HG03354 (cell line): ENCODE measurements around the gene MAP1LC3A.

ENCODE experiments used
- ATAC-seq: cut with Tn5 transposase; IDR thresholded peaks from one replicate; pipeline ENCODE4 v1.9.1; 2021; ENCODE audit warnings: mild to moderate bottlenecking; ENCODE audit not compliant: unreplicated experiment, poor library complexity, severe bottlenecking

The MAP1LC3A gene

DNA sequence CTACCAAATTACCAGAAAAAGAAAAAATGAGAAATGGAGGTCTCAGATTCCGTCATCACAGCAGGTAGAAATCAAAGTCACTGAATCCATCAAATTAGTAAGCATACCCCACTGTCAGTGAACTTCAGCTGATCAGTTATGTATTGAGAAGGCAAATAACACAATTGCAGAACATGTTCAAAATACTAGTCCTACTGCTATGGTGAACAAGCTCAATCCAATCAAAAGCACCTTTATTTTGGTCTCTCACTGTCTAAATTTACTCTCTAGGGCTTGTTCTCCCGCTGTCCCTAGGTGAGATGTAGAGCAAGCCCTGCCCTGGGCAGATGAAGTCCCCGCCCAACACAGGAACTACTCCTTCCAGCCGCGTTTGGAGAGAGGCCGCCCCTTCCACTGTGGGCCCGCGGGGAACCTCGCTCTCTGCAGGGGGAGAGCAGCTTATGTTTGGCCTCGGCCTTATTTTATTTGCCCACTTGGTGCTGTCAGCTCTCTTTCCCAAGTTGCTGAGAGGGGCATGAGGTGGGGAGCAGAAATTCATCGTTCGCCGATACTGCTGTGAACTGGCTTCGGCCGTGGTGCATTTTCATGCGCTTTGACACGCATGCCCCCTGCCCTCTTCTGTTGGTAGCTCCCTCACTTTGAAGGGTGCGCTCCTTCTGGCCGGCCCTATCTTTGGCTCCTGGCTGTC lies 14.3 kb upstream of the MAP1LC3A start:
- ATAC-seq = no peak

DNA sequence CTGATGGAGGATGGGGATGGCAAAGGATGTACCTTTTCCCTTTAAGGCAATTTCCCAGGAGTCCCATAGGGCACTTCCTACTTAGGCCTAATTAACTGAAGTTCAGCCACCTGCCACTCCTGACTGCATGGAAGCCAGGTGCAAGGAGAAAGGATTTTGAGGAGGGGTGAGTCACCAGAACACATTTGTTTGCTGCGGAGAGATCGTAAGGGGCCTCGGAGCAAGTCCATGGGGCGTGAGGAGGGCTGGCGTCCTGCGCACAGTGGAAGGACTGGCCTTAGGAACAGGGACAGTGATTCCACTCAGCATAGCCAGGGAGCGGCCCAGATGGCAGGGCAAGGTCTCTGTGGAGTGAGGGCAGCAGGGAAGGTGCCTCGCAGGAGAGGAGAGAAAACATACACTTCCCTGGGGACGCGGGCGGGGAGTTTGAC lies 11.8 kb upstream of the MAP1LC3A start:
- no peak for ATAC-seq

GRCh38 chr20:34547844-34548613 lies 10.5 kb upstream of the MAP1LC3A start:
- ATAC-seq = no peak

GRCh38 chr20:34549291-34549928 lies 9.1 kb upstream of the MAP1LC3A start:
- ATAC-seq = no peak

GRCh38 chr20:34549929-34550305 lies 8.6 kb upstream of the MAP1LC3A start:
- no peak for ATAC-seq

GRCh38 chr20:34552569-34552968 lies 5.9 kb upstream of the MAP1LC3A start:
- no peak for ATAC-seq

- no peak for ATAC-seq
Observed at GRCh38 chr20:34553366-34553867, 5.1 kb upstream of the MAP1LC3A start.

GRCh38 chr20:34557936-34558319 lies 590 bp upstream of the MAP1LC3A start:
- ATAC-seq = no peak

DNA sequence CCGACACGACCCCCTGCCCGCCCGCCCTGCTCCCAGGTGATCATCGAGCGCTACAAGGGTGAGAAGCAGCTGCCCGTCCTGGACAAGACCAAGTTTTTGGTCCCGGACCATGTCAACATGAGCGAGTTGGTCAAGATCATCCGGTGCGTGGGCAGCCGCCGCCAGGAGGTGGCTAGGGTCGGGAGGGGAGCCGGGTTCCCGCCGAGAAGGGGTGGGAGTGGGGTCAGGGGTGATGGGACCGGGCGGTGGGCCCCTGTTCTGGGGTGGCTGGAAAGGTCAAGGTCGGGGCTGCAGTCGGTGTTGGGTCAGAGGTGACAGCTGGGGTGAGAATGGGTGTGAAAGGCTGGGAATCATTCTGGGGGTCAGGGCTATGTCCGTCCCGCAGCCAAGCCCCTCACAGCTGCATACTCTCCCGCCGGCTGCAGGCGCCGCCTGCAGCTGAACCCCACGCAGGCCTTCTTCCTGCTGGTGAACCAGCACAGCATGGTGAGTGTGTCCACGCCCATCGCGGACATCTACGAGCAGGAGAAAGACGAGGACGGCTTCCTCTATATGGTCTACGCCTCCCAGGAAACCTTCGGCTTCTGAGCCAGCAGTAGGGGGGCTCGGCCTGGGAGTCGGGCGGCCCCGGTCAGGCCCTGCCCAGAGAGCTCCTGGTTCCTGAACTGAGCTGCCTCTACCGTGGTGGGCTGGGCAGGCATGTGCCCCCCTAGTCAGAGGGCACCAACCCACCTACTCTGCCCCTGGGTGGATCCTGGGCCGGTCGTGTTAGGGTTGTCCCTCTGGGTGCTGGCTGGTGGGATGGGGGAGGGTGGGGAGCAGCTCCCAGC lies 1.0 kb downstream of the MAP1LC3A start:
- ATAC-seq = no peak

- no peak for ATAC-seq
Observed at GRCh38 chr20:34560141-34560523, 1.6 kb downstream of the MAP1LC3A start.

DNA sequence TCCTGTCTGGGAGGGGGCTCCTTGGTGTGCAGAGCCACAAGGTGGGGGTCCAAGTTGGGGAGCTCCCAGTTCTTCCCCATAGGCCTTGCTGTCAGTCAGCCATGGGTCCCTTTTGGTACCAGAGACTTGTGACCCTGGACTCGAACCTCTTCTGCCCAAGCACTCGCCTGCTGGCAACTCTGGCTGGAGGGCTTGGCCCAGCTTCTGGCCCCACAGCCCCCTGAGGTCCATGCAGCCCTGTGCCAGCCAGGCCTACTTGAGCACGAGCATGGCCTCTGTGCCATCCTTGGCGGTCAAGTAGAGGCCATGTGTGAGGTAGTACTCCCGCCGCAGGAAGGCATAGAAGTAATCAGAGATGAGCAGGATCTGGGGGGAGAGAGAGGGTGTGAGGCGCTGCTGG lies 2.1 kb downstream of the MAP1LC3A start:
- ATAC-seq = no peak

- ATAC-seq = no peak
Observed at GRCh38 chr20:34561661-34562060, 3.1 kb downstream of the MAP1LC3A start.

DNA sequence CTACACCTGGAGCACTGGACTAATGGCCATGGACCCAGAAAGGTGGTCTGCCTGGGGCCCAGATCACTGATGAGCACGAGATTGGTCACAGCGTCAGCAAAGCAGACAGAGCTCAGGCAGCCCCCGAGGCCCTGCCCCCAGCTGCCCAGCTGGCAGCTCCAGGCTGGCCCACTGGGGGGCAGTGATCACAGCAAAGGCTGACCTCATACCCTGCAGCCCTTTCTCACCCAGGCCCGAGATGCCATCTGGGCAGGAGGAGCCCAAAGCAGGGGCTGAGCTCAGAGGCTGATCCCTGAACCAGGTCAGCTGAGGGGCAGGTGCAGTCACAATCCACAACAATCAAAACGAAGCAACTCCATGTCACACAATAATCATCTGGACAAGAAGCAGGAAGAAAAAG lies 4.1 kb downstream of the MAP1LC3A start:
- no peak for ATAC-seq

GRCh38 chr20:34564833-34565232 lies 6.3 kb downstream of the MAP1LC3A start:
- no peak for ATAC-seq

- no peak for ATAC-seq
Observed at GRCh38 chr20:34566978-34567891, 8.7 kb downstream of the MAP1LC3A start.

DNA sequence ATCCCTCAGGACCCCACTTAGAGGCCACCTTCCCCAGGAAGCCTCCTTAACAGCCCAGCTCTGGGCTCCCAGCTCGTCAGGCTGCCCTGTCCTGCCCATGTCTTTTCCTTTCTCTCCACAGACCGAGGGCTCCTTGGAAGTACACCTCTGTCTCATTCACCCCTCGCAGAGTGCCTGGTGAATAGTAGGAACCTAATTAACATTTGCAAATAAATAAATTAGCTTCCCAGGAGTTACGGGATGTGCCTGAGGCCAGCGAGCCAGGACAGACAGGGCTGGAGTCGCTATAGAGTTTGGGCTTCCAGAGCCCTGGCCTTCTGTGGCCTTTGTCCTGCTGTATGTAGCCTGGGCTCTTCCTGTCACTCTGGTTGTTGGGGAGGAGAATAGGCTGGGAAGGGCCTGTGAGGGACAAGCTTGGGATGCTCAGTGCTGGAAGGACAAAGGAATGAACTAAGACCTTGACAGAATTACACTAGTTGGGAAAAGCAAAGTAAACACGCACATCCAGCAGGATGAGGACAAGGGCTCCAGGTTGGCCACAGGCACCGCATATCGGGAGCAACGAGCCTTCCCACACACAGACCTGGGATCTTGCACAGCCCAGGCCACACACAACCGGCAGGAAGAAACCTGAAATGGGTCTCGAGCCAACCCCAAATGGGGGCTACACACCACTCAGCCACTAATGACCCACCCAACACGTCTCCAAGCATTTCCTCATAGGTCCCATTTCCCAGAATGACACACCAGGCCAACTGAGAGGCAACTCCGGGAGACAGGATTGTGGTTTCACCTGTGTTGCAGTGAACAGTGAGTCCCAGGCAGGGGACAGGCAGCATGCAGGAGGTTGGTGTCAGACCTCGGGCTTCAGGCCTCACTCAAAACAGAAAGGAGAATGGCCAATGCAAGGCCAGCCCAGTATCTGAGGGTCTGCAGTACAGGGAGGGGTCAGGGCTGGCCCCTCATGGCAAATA lies 9.7 kb downstream of the MAP1LC3A start:
- no peak for ATAC-seq

GRCh38 chr20:34569598-34569997 lies 11.1 kb downstream of the MAP1LC3A start:
- ATAC-seq = no peak

- ATAC-seq = no peak
Observed at GRCh38 chr20:34570859-34571306, 12.4 kb downstream of the MAP1LC3A start.
